Measurements from ENCODE around the gene EYA2.

DNA sequence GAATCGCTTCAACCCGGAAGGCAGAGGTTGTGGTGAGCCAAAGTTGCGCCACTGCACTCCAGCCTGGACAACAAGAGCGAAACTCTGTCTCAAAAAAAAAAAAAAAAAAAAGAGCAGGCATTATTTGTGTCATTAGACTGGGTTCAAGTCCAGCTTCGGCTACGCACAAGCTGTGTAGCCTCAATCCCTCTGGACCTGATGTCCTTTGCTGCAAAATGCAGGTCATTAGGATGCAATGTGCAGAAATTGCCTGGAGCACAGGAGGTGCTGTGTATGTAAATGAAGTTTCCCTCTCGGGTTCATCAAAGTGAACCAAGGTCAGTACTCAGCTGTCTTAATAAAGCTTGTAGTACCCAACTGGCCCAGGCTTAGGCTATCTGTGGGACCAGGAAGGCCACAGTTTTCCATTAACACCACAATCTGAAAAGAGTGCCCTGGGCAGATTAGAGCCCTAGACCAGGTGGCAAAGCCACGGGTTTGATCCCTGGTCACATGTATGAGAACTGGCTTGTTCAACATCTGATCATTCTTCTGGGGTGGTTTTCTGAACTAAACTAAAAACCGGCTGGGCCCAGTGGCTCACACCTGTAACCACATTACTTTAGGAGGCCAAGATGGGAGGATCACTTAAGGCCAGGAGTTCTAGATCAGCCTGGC, 306.6 kb downstream of the EYA2 start:
- no peak for TF ChIP-seq POLR2A (IDR thresholded peaks at IDR 0.05)
- TF ChIP-seq CTCF (IDR thresholded peaks at IDR 0.05): no peak
